IPS-20b (cell line): Measurements from ENCODE around the gene DHDH.

Source experiments
- H3K27ac ChIP-seq: one replicate; pipeline ENCODE4 v1.5.1; 2013; ENCODE audit warnings: low read length
- H3K27me3 ChIP-seq: 2 replicates; pipeline ENCODE4 v1.6.1; 2013; ENCODE audit warnings: mild to moderate bottlenecking, low read length, inconsistent platforms; ENCODE audit not compliant: insufficient read depth
- H3K36me3 ChIP-seq: 2 replicates; pipeline ENCODE4 v1.6.1; 2013; ENCODE audit warnings: low read depth, mild to moderate bottlenecking, inconsistent platforms, low read length, moderate library complexity; ENCODE audit not compliant: insufficient read depth
- H3K4me1 ChIP-seq: 2 replicates; pipeline ENCODE4 v1.6.1; 2013; ENCODE audit warnings: mild to moderate bottlenecking, control low read depth, inconsistent platforms, low read length, moderate library complexity; ENCODE audit not compliant: insufficient read depth
- H3K4me3 ChIP-seq: 2 replicates; pipeline ENCODE4 v1.5.1; 2013; ENCODE audit warnings: mild to moderate bottlenecking, low read length, inconsistent platforms
- H3K9ac ChIP-seq: 2 replicates; pipeline ENCODE4 v1.6.1; 2013; ENCODE audit warnings: low read depth, mild to moderate bottlenecking, inconsistent platforms, low read length, moderate library complexity
- H3K9me3 ChIP-seq: 2 replicates; pipeline ENCODE4 v1.6.1; 2013; ENCODE audit warnings: mild to moderate bottlenecking, low read depth, low read length, inconsistent platforms; ENCODE audit not compliant: insufficient read depth

DHDH gene

GRCh38 chr19:48965040-48965805, 31.7 kb downstream of the DHDH start, which contains the start of gene FTL:
Gene FTL (plus strand): TSS chr19:48965309. CDS start chr19:48965508, 199 bp downstream.
- H3K27ac ChIP-seq = peak within 1 kb of the TSS; percentile 71
- no peaks in the 10 kb centered on the region for H3K27me3 ChIP-seq
- H3K4me3 ChIP-seq = peak within 1 kb of the TSS; percentile 86
- H3K36me3 ChIP-seq = peaks cover 43% of the 10 kb centered on the region
- H3K9ac ChIP-seq = peak within 1 kb of the TSS; percentile 95
- H3K9me3 ChIP-seq = no peaks in the 10 kb centered on the region
- H3K4me1 ChIP-seq = peaks cover 17% of the 10 kb centered on the region

GRCh38 chr19:48965806-48966540, 32.5 kb downstream of the DHDH start:
- H3K27me3 ChIP-seq = no peaks in the 10 kb centered on the region
- no peak overlapping the region for H3K27ac ChIP-seq
- peak overlapping the region; percentile 95 for H3K9ac ChIP-seq
- peaks cover 45% of the 10 kb centered on the region for H3K36me3 ChIP-seq
- H3K4me3 ChIP-seq = peak overlapping the region; percentile 86
- H3K9me3 ChIP-seq = no peaks in the 10 kb centered on the region
- H3K4me1 ChIP-seq = peaks cover 17% of the 10 kb centered on the region

- Histone ChIP-seq H3K9ac (peak overlapping the region; percentile 95; the same call in 1 of the 2 replicates), H3K36me3 (peaks cover 45% of the 10 kb centered on the region), H3K27ac (no peak overlapping the region), H3K4me3 (peak overlapping the region; percentile 86), H3K9me3 (no peaks in the 10 kb centered on the region), H3K4me1 (peaks cover 17% of the 10 kb centered on the region), H3K27me3 (no peaks in the 10 kb centered on the region)
Measured at GRCh38 chr19:48966541-48967345, 33.2 kb downstream of the DHDH start.

- Histone ChIP-seq H3K36me3 (peaks cover 45% of the 10 kb centered on the region), H3K9ac (no peak overlapping the region), H3K9me3 (no peaks in the 10 kb centered on the region), H3K4me3 (no peak overlapping the region), H3K27ac (no peak overlapping the region), H3K27me3 (no peaks in the 10 kb centered on the region), H3K4me1 (peaks cover 17% of the 10 kb centered on the region)
Measured at GRCh38 chr19:48967346-48968178, 34.1 kb downstream of the DHDH start.

- Histone ChIP-seq H3K9ac (no peak overlapping the region), H3K27me3 (no peaks in the 10 kb centered on the region), H3K4me1 (peaks cover 15% of the 10 kb centered on the region), H3K9me3 (no peaks in the 10 kb centered on the region), H3K4me3 (no peak overlapping the region), H3K27ac (no peak overlapping the region), H3K36me3 (peaks cover 49% of the 10 kb centered on the region)
Measured at GRCh38 chr19:48968179-48968661, 34.7 kb downstream of the DHDH start.

- Histone ChIP-seq H3K9ac (no peak overlapping the region), H3K4me3 (no peak overlapping the region), H3K9me3 (no peaks in the 10 kb centered on the region), H3K27me3 (no peaks in the 10 kb centered on the region), H3K27ac (no peak overlapping the region), H3K36me3 (peaks cover 53% of the 10 kb centered on the region), H3K4me1 (peaks cover 9% of the 10 kb centered on the region; the same call in 1 of the 2 replicates)
Measured at GRCh38 chr19:48968813-48969218, 35.3 kb downstream of the DHDH start.

- Histone ChIP-seq H3K36me3 (peaks cover 59% of the 10 kb centered on the region), H3K9me3 (no peaks in the 10 kb centered on the region), H3K4me1 (peaks cover 2% of the 10 kb centered on the region; the same call in 1 of the 2 replicates), H3K27me3 (no peaks in the 10 kb centered on the region), H3K9ac (no peak overlapping the region), H3K27ac (no peak overlapping the region), H3K4me3 (no peak overlapping the region)
Measured at GRCh38 chr19:48969276-48970138, 36.0 kb downstream of the DHDH start.

GRCh38 chr19:48970139-48970766, 36.8 kb downstream of the DHDH start:
- peaks cover 60% of the 10 kb centered on the region for H3K36me3 ChIP-seq
- no peaks in the 10 kb centered on the region for H3K4me1 ChIP-seq
- H3K27me3 ChIP-seq = no peaks in the 10 kb centered on the region
- no peak overlapping the region for H3K27ac ChIP-seq
- H3K9me3 ChIP-seq = no peaks in the 10 kb centered on the region
- no peak overlapping the region for H3K9ac ChIP-seq
- no peak overlapping the region for H3K4me3 ChIP-seq

- Histone ChIP-seq H3K27ac (no peak overlapping the region), H3K27me3 (no peaks in the 10 kb centered on the region), H3K4me1 (no peaks in the 10 kb centered on the region), H3K9ac (no peak overlapping the region), H3K36me3 (peaks cover 58% of the 10 kb centered on the region), H3K4me3 (no peak overlapping the region), H3K9me3 (no peaks in the 10 kb centered on the region)
Measured at GRCh38 chr19:48970923-48971395, 37.5 kb downstream of the DHDH start.
